ENCODE measurements around the gene RAB36. TPM values are rescaled to one million over a fixed set of nuclear protein-coding genes. Genes with fewer than 3 reads are reported as not detected.

RAB36 gene
- total RNA-seq, 2 donors from 2014 or later: 0.98 to 2.3 TPM

DNA sequence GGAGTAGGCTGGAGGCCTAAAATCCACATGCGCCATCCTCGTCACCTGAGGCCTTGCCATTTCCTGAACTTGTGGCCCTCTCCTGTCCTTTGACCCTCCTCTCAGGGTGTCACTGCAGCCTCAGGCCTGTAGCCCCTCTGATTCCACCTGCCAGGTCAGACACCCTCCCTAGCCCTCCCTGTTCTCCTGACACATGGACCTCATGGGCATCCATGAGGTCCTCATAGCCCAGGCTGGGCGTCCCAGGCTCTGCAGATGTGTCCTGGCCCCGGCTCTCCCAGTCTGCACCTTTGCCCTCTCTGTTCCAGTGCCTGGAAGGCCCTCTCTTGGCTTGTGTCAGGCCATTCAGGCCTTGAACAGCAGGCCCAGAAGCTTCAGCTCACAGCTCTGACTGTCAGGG, 15.8 kb downstream of the RAB36 start:
- no peaks in the 10 kb centered on the region for H3K4me1 ChIP-seq
- TF ChIP-seq, protein P1, sequence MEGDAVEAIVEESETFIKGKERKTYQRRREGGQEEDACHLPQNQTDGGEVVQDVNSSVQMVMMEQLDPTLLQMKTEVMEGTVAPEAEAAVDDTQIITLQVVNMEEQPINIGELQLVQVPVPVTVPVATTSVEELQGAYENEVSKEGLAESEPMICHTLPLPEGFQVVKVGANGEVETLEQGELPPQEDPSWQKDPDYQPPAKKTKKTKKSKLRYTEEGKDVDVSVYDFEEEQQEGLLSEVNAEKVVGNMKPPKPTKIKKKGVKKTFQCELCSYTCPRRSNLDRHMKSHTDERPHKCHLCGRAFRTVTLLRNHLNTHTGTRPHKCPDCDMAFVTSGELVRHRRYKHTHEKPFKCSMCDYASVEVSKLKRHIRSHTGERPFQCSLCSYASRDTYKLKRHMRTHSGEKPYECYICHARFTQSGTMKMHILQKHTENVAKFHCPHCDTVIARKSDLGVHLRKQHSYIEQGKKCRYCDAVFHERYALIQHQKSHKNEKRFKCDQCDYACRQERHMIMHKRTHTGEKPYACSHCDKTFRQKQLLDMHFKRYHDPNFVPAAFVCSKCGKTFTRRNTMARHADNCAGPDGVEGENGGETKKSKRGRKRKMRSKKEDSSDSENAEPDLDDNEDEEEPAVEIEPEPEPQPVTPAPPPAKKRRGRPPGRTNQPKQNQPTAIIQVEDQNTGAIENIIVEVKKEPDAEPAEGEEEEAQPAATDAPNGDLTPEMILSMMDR (IDR thresholded peaks at IDR 0.05): no peak
- no peak overlapping the region for H3K27ac ChIP-seq
- no peak overlapping the region for H3K9ac ChIP-seq (ENCODE audit: low read depth in 2 of 2, low read length in 2 of 2)
- no peak overlapping the region for H3K4me3 ChIP-seq
- H3K36me3 ChIP-seq: no peaks in the 10 kb centered on the region
- H3K27me3 ChIP-seq: no peaks in the 10 kb centered on the region
- no peak for DNase-seq
- intact Hi-C loops (cut with DNase I): no loop called here
- no peaks in the 10 kb centered on the region for H3K9me3 ChIP-seq

DNA sequence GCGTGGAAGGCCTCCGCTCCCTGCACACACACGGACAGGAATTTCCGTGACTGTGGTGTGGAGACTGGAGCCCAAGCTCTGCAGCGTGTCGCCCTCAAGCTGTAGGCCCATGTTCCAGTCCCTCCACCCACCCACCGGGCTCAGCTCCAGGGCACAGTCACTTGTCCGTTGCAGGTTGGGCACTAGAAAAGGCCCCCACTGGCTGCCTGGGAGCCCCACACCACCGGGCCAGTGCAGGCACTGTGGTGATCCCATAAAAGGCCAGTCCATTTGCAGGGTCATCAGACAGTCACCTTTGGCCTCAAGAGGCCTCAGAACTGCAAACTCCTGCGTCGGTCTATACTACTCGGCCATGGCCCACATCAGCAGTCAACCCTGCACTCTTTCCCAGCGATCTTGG, 16.3 kb downstream of the RAB36 start:
- no peak overlapping the region for H3K27ac ChIP-seq
- no peaks in the 10 kb centered on the region for H3K4me1 ChIP-seq
- no peaks in the 10 kb centered on the region for H3K27me3 ChIP-seq
- no peak for DNase-seq
- H3K4me3 ChIP-seq: no peak overlapping the region
- TF ChIP-seq, protein P1 (IDR thresholded peaks at IDR 0.05): no peak
- intact Hi-C loops (cut with DNase I): no loop called here
- H3K9me3 ChIP-seq: no peaks in the 10 kb centered on the region
- no peak overlapping the region for H3K9ac ChIP-seq (ENCODE audit: low read depth in 2 of 2, low read length in 2 of 2)
- no peaks in the 10 kb centered on the region for H3K36me3 ChIP-seq

DNA sequence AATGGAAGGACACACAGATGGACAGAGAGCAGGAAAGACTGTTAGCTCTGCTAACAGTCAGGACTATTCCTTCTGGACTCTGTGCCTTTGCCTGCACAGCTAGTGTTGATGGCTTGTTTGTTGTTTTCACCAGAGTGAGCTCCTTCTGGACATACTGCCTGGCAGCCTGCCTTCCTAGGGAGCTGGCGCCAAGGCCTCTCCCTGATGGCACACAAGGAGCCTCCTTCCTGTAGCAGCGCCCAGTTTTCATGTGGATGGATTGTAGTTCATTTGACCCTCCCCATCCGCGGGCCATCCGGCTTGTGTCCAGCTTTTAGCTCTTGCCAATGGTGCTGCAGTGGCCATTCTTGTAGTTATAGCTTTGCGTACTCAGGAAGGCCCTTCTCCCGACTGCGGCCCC, 18.4 kb downstream of the RAB36 start:
- no peak overlapping the region for H3K9ac ChIP-seq (ENCODE audit: low read depth in 2 of 2, low read length in 2 of 2)
- H3K9me3 ChIP-seq: no peaks in the 10 kb centered on the region
- no peaks in the 10 kb centered on the region for H3K36me3 ChIP-seq
- H3K27me3 ChIP-seq: no peaks in the 10 kb centered on the region
- H3K4me1 ChIP-seq: no peaks in the 10 kb centered on the region
- intact Hi-C loops (cut with DNase I): no loop called here
- no peak for DNase-seq
- TF ChIP-seq, protein P1 (IDR thresholded peaks at IDR 0.05): no peak
- H3K27ac ChIP-seq: no peak overlapping the region
- no peak overlapping the region for H3K4me3 ChIP-seq

DNA sequence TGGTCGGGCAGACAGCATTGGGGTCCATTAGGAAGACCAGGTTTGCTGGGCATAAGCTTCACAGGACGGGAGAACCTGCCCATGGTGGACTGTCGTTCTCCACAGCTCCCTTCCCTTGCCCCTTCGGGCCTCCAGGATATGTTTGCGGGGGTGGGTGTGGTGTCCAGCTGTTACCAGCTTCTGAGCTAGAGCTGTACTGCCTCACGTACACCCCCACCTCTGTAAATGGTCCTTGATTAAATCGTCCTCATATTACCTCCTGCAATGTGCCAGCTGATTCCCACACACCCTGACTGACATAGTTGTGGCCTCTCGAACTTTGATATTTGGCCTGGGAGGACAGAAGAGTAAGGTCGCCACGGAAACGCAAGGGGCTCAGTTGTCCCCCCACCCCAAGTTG, 18.8 kb downstream of the RAB36 start:
- no peak overlapping the region for H3K9ac ChIP-seq (ENCODE audit: low read depth in 2 of 2, low read length in 2 of 2)

DNA sequence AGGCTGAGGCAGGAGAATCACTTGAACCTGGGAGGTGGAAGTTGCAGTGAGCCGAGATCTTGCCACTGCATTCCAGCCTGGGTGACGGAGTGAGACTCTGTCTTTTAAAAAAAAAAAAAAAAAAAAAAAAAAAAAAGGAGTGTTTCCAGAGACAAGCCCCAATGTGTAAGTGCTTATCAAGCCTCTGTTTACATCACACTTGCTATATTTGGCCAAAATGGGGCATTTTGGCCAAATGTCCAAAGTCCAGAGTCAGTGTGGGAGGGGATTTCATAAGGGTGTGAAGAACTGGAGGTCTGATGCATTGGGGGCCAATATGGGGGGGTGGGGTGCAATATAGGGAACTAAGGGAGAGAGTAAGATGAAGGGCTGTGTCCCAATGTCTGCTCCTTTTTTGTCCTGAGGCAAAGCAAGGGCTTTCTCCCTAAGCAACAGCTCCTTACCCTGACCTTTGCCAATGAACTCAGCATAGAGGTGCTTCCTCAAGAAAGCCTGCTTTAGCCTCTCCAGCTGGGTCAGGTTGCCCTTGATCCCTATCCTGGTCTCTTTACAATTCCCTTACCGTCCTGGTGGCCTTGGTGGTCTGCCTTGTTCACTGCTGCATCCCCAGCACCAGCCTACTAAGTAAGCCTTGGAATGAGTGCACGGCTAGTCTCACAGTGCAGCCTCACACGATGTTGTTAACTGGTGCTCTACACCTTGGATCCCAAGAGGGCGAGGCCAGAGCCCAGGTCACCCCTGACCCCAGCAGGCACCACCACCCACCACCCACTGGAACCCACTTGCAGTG, 21.0 kb downstream of the RAB36 start:
- TF ChIP-seq, protein P1 (IDR thresholded peaks at IDR 0.05): no peak
- no peak overlapping the region for H3K4me3 ChIP-seq
- no peaks in the 10 kb centered on the region for H3K9me3 ChIP-seq
- H3K9ac ChIP-seq (ENCODE audit: low read depth in 2 of 2, low read length in 2 of 2): no peak overlapping the region
- no peak overlapping the region for H3K27ac ChIP-seq
- H3K27me3 ChIP-seq: no peaks in the 10 kb centered on the region
- no peak for DNase-seq
- no peaks in the 10 kb centered on the region for H3K36me3 ChIP-seq
- H3K4me1 ChIP-seq: no peaks in the 10 kb centered on the region
- intact Hi-C loops (cut with DNase I): no loop called here

More for the DNA sequence above, 18.8 kb downstream of the RAB36 start:
- Histone ChIP-seq H3K4me1 (no peaks in the 10 kb centered on the region), H3K27ac (no peak overlapping the region), H3K9me3 (no peaks in the 10 kb centered on the region), H3K4me3 (no peak overlapping the region), H3K27me3 (no peaks in the 10 kb centered on the region), H3K36me3 (no peaks in the 10 kb centered on the region)
- intact Hi-C loops (cut with DNase I): no loop called here
- DNase-seq: no peak
- TF ChIP-seq, protein P1 (IDR thresholded peaks at IDR 0.05): no peak
